GM18505 (cell line): ENCODE results near the gene ARL6IP4.
"Not testable (repeated sequence)": the region's sequence is repeated elsewhere in the genome, so short reads cannot be mapped to it uniquely, and the experiment has no call there.

Experiments
- ATAC-seq: cut with Tn5 transposase; IDR thresholded peaks from one replicate; pipeline ENCODE4 v1.9.1; 2021; ENCODE audit not compliant: unreplicated experiment
- POLR2A ChIP-seq: IDR thresholded peaks from 4 replicates; pipeline ENCODE4 v1.6.1; 2011; ENCODE audit warnings: borderline replicate concordance; ENCODE audit not compliant: insufficient read depth, insufficient read length; ENCODE audit errors: extremely low read depth

ARL6IP4 gene

GRCh38 chr12:122980183-122981035, at the start of gene ARL6IP4:
ARL6IP4 (plus strand) TSS chr12:122980681; CDS start chr12:122981140, 459 bp downstream.
- peak; percentile 74 for TF ChIP-seq POLR2A
- ATAC-seq, result peak; percentile 59

- no peak for ATAC-seq
- TF ChIP-seq POLR2A, result no peak
Measured at GRCh38 chr12:122932207-122932606, 48.3 kb upstream of the ARL6IP4 start.

GRCh38 chr12:122934722-122935121, 45.8 kb upstream of the ARL6IP4 start:
- no peak for ATAC-seq
- no peak for TF ChIP-seq POLR2A

GRCh38 chr12:122935318-122935717, 45.2 kb upstream of the ARL6IP4 start:
- TF ChIP-seq POLR2A, result no peak
- ATAC-seq, result no peak

- ATAC-seq, result no peak
- no peak for TF ChIP-seq POLR2A
Measured at GRCh38 chr12:122937622-122938091, 42.8 kb upstream of the ARL6IP4 start.

- ATAC-seq, result no peak
- TF ChIP-seq POLR2A, result no peak
Measured at GRCh38 chr12:122939125-122939524, 41.4 kb upstream of the ARL6IP4 start.

GRCh38 chr12:122941351-122941750, 39.1 kb upstream of the ARL6IP4 start:
- ATAC-seq, result not testable (repeated sequence)

- ATAC-seq, result no peak
- no peak for TF ChIP-seq POLR2A
Measured at GRCh38 chr12:122942637-122943036, 37.8 kb upstream of the ARL6IP4 start.

- no peak for TF ChIP-seq POLR2A
- no peak for ATAC-seq
Measured at GRCh38 chr12:122943196-122943595, 37.3 kb upstream of the ARL6IP4 start.

GRCh38 chr12:122944605-122945592, 35.6 kb upstream of the ARL6IP4 start:
- TF ChIP-seq POLR2A, result no peak
- no peak for ATAC-seq

- TF ChIP-seq POLR2A, result no peak
- ATAC-seq, result no peak
Measured at GRCh38 chr12:122946690-122947341, 33.7 kb upstream of the ARL6IP4 start.

- no peak for ATAC-seq
- TF ChIP-seq POLR2A, result no peak
Measured at GRCh38 chr12:122947352-122947792, 33.1 kb upstream of the ARL6IP4 start.

GRCh38 chr12:122948605-122949004, 31.9 kb upstream of the ARL6IP4 start:
- no peak for TF ChIP-seq POLR2A
- ATAC-seq, result no peak
